ENCODE data around the gene RAB6B. TPM values are rescaled to one million over a fixed set of nuclear protein-coding genes. Genes with fewer than 3 reads are reported as not detected.

RAB6B gene
- polyA plus RNA-seq, 1 donor from 2014 or later: 57.5 TPM

DNA sequence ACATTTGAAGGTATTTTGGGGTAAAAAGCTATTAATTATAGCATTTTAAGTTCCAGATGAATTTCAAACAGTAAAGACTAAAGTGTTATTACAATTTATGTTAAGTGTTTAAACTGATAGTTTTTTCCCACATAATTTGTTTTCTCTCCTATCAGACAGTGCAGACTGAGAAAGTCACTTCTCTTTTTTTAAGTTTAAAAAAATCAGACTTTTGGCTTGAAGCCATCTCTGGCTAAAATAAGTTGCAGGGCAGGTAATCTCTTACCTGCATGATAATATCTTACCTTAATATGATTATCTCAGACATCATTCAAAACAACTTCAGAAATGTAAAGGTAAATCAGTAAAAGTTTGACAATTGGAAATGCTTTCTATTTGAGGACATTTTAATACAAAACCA, 21.5 kb upstream of the RAB6B start:
- H3K27ac ChIP-seq (ENCODE audit: low read length): no peak overlapping the region
- no peak overlapping the region for H3K4me3 ChIP-seq (ENCODE audit: low read length)
- no peaks in the 10 kb centered on the region for H3K9me3 ChIP-seq (ENCODE audit: low read length)
- no peaks in the 10 kb centered on the region for H3K9me2 ChIP-seq (ENCODE audit: insufficient read depth, low read length)
- no peaks in the 10 kb centered on the region for H3K79me2 ChIP-seq (replicated peaks; ENCODE audit: insufficient read depth, low read length)
- H3K9ac ChIP-seq (ENCODE audit: low read length): no peak overlapping the region
- H4K20me1 ChIP-seq (ENCODE audit: insufficient read depth): no peaks in the 10 kb centered on the region
- no peak overlapping the region for H3K4me2 ChIP-seq (ENCODE audit: low read length)
- no peak overlapping the region for H2AFZ ChIP-seq (ENCODE audit: low read depth, low read length)
- no peak for TF ChIP-seq SMC3 (conservative IDR thresholded peaks at IDR 0.05; ENCODE audit: poor library complexity)
- TF ChIP-seq MXI1 (conservative IDR thresholded peaks at IDR 0.05; ENCODE audit: poor library complexity, severe bottlenecking): no peak
- TF ChIP-seq RAD21 (conservative IDR thresholded peaks at IDR 0.05): no peak
- no peak for TF ChIP-seq POLR2AphosphoS5 (IDR thresholded peaks at IDR 0.05)
- no peak for TF ChIP-seq EP300 (conservative IDR thresholded peaks at IDR 0.05; ENCODE audit: poor library complexity, severe bottlenecking)
- no peak for TF ChIP-seq TAF1 (IDR thresholded peaks at IDR 0.05; ENCODE audit: low read depth)
- TF ChIP-seq, protein P1, sequence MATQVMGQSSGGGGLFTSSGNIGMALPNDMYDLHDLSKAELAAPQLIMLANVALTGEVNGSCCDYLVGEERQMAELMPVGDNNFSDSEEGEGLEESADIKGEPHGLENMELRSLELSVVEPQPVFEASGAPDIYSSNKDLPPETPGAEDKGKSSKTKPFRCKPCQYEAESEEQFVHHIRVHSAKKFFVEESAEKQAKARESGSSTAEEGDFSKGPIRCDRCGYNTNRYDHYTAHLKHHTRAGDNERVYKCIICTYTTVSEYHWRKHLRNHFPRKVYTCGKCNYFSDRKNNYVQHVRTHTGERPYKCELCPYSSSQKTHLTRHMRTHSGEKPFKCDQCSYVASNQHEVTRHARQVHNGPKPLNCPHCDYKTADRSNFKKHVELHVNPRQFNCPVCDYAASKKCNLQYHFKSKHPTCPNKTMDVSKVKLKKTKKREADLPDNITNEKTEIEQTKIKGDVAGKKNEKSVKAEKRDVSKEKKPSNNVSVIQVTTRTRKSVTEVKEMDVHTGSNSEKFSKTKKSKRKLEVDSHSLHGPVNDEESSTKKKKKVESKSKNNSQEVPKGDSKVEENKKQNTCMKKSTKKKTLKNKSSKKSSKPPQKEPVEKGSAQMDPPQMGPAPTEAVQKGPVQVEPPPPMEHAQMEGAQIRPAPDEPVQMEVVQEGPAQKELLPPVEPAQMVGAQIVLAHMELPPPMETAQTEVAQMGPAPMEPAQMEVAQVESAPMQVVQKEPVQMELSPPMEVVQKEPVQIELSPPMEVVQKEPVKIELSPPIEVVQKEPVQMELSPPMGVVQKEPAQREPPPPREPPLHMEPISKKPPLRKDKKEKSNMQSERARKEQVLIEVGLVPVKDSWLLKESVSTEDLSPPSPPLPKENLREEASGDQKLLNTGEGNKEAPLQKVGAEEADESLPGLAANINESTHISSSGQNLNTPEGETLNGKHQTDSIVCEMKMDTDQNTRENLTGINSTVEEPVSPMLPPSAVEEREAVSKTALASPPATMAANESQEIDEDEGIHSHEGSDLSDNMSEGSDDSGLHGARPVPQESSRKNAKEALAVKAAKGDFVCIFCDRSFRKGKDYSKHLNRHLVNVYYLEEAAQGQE (IDR thresholded peaks at IDR 0.05; ENCODE audit: borderline replicate concordance): no peak
- no peak for TF ChIP-seq EZH2 (IDR thresholded peaks at IDR 0.05; ENCODE audit: borderline replicate concordance, insufficient read depth, low read length, poor library complexity, severe bottlenecking)
- TF ChIP-seq, protein P2, sequence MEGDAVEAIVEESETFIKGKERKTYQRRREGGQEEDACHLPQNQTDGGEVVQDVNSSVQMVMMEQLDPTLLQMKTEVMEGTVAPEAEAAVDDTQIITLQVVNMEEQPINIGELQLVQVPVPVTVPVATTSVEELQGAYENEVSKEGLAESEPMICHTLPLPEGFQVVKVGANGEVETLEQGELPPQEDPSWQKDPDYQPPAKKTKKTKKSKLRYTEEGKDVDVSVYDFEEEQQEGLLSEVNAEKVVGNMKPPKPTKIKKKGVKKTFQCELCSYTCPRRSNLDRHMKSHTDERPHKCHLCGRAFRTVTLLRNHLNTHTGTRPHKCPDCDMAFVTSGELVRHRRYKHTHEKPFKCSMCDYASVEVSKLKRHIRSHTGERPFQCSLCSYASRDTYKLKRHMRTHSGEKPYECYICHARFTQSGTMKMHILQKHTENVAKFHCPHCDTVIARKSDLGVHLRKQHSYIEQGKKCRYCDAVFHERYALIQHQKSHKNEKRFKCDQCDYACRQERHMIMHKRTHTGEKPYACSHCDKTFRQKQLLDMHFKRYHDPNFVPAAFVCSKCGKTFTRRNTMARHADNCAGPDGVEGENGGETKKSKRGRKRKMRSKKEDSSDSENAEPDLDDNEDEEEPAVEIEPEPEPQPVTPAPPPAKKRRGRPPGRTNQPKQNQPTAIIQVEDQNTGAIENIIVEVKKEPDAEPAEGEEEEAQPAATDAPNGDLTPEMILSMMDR (IDR thresholded peaks at IDR 0.05; ENCODE audit: poor library complexity, severe bottlenecking): no peak
- H3K27me3 ChIP-seq (ENCODE audit: insufficient read depth, low read depth, low read length): no peaks in the 10 kb centered on the region
- no peaks in the 10 kb centered on the region for H3K36me3 ChIP-seq (ENCODE audit: insufficient read depth, low read length)
- H3F3A ChIP-seq (ENCODE audit: insufficient read depth, low read length, poor library complexity, severe bottlenecking): no peaks in the 10 kb centered on the region

DNA sequence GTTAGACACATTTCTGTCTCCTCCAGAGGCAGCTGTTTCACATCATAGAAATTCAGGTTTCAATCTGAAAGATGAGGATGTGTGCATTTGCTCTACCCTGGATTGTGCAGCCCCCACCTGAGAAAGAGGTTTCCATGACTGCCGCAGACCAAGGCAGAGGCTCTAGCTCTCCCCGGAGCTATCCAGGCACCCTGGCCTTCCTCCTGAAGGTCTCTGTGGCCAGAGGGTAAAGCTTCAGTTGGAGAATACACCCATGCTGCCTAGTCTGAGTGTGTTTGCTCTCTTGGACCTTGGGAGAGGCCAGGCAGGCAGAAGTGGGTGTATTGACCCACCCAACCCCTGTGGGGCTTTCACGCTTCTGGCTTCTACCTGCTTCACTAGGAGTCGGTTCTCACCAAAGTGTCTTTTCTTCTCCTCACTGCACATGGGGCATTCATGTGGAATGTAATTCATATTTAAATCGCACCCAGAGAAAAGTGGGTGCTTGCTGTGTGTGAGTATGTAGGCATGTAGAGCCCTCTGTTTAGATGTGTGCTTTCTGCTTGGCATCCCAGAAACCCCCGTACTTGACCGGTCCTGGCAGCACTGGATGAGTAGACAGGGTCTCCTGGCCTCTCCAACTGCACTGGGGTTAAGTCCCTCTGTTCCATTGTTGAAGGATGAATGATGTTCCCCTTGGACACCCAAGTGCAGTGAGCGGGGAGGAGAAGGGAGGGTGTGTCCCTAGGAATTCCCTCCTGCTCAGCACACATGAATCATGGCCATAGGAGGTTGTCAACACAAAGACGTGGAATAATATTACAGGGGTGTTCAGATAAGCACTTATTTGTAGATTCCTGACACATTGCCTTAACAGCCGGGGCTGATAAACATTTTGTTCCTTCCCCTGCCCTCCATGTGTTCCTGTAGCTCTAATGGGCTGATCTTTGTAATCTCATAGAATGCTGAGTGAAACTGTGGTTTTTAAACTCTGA, 20.3 kb upstream of the RAB6B start:
- Histone ChIP-seq H3K4me3 (ENCODE audit: low read length) (no peak overlapping the region), H3K79me2 (replicated peaks; ENCODE audit: insufficient read depth, low read length) (no peaks in the 10 kb centered on the region), H3K36me3 (ENCODE audit: insufficient read depth, low read length) (no peaks in the 10 kb centered on the region), H3K9ac (ENCODE audit: low read length) (no peak overlapping the region), H3K9me3 (ENCODE audit: low read length) (no peaks in the 10 kb centered on the region), H3K4me2 (ENCODE audit: low read length) (no peak overlapping the region), H4K20me1 (ENCODE audit: insufficient read depth) (no peaks in the 10 kb centered on the region), H2AFZ (ENCODE audit: low read depth, low read length) (no peak overlapping the region), H3K27ac (ENCODE audit: low read length) (no peak overlapping the region), H3K27me3 (ENCODE audit: insufficient read depth, low read depth, low read length) (no peaks in the 10 kb centered on the region), H3K9me2 (ENCODE audit: insufficient read depth, low read length) (no peaks in the 10 kb centered on the region), H3F3A (ENCODE audit: insufficient read depth, low read length, poor library complexity, severe bottlenecking) (no peaks in the 10 kb centered on the region)
- TF ChIP-seq MXI1 (conservative IDR thresholded peaks at IDR 0.05; ENCODE audit: poor library complexity, severe bottlenecking) (no peak), SMC3 (conservative IDR thresholded peaks at IDR 0.05; ENCODE audit: poor library complexity) (no peak), EP300 (conservative IDR thresholded peaks at IDR 0.05; ENCODE audit: poor library complexity, severe bottlenecking) (no peak), RAD21 (conservative IDR thresholded peaks at IDR 0.05) (no peak), EZH2 (IDR thresholded peaks at IDR 0.05; ENCODE audit: borderline replicate concordance, insufficient read depth, low read length, poor library complexity, severe bottlenecking) (no peak), TAF1 (IDR thresholded peaks at IDR 0.05; ENCODE audit: low read depth) (no peak), POLR2AphosphoS5 (IDR thresholded peaks at IDR 0.05) (no peak)
- TF ChIP-seq, protein P2 (IDR thresholded peaks at IDR 0.05; ENCODE audit: poor library complexity, severe bottlenecking): no peak
- TF ChIP-seq, protein P1 (IDR thresholded peaks at IDR 0.05; ENCODE audit: borderline replicate concordance): no peak
